HG03095 (cell line): ENCODE results near the gene PRR30.

Experiments
- ATAC-seq: cut with Tn5 transposase; IDR thresholded peaks from one replicate; pipeline ENCODE4 v1.9.1; 2021; ENCODE audit warnings: moderate library complexity; ENCODE audit not compliant: unreplicated experiment

The PRR30 gene

GRCh38 chr2:27099334-27099955 lies 39.8 kb downstream of the PRR30 start:
- ATAC-seq, result no peak

- no peak for ATAC-seq
Measured at GRCh38 chr2:27097341-27097740, 41.9 kb downstream of the PRR30 start.

GRCh38 chr2:27096748-27097297 lies 42.4 kb downstream of the PRR30 start:
- no peak for ATAC-seq

- no peak for ATAC-seq
Measured at GRCh38 chr2:27095745-27096651, 43.2 kb downstream of the PRR30 start.

DNA sequence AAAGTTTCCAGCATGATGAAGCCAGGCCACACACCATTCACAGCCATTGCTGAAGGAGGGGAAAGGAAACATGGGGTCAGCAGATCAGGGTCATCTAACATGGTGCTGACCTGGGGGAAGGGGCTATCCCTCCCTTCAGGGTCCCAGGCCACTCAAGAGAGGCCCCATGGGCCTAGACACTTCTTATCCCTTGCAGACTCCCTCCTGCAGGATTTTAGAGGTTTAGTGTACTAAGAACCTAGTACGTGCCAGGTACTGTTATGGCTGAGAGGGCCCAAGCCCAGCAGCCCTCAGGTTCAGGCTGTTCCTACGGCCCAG lies 43.8 kb downstream of the PRR30 start:
- no peak for ATAC-seq

DNA sequence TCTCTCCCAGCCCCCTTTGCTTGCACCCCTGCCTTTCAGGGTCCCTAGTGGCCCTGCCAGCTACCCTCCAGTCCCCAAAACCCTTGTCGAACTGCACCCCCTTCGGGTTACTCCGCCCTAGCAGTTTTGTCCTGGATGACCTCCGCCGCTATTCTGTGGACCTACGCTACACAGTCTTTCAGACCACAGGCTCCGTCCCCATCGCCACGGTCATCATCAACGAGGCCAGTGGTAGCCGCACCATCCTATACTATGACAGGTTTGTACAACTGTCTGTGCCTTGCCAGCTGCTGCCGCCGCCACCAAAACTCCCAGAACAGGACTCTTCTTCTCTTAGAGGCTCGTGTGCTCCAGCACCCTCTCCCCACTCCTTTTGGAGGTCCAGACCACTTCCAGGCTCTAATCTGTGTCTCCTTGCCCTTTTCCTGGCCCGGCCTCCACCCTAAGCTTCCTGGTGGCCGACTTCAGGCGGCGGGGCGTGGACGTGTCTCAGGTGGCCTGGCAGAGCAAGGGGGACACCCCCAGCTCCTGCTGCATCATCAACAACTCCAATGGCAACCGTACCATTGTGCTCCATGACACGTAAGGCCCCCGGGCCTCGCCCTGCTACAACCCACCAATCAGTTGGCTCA lies 44.7 kb downstream of the PRR30 start:
- no peak for ATAC-seq

DNA sequence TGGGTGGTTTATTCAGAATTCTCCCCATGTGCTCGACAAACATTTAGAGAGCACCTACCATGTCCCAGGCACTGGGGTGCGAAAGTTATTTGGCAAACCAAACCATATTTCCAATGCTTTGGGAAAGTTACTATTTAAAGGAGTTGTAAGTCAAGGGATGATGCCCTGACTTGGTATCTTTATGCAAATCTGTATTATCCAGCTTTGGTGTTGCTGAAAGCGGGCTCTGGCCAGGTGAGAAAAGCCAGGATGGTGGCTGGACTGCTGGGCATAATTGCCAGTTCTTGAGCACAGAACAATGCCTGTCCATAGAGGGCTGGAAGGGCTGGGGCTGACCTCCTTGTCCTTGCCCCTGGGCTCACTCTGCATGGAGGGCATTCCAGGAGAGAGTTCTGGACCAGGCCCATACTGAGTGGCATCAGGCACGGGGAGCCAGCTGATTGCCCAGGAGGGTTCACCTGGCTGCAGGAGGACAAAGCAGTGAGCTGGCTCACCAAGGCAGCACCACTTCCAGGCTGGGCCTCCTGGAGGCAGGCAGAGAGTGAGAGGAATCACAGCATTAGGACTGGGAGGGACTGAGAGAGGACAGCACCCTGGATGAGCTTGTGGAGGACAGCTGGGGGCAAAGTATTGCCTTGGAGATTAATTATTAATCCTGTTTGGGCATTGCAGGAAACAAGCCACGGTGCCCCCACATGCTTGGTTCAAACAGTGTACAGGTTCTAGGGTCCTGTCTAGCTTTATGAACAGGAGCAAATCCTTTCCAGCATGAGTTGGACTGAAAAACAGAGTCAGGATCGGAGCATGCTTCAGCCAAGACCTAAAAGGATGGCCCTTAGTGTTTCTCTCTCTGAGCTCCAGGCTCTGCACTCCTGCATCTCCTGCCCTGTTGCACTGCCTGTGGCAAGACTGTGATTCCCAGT lies 45.5 kb downstream of the PRR30 start:
- no peak for ATAC-seq

DNA sequence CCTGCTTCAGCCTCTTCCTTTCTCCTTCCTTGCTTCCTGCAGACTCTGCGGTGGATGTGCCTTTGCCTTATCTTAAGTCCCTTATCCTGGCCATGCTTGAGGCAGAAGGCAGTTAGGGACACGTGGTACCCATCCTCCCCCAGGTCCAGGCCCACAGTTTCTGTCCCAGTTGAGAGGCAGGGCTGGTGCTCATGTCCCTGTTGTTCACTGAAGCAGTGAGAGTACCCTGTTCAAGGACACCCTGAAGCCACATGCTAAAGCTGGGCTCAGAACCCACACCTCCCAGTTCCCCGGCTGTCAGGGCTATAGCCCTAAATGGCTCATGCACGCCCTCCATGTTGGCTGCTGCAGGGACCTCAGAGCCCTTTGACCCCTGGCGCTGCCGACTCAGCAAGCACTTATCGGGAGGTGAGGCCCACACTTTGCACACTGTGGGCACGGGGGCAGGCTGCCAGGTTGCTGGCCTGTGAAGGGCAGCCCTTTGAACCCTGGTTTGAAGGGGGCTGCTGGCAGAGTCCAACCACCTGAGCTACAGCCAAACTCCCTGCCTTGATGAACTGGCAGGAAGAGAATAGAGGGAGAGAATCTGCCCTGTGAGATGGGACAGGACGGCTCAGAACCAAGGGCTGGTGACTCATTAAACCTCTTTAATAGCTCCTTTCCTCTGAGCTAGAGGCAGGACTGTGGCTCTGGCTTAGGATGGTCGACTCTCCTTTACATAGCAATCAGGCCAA lies 46.3 kb downstream of the PRR30 start:
- no peak for ATAC-seq

- no peak for ATAC-seq
Measured at GRCh38 chr2:27091746-27092695, 47.2 kb downstream of the PRR30 start.

DNA sequence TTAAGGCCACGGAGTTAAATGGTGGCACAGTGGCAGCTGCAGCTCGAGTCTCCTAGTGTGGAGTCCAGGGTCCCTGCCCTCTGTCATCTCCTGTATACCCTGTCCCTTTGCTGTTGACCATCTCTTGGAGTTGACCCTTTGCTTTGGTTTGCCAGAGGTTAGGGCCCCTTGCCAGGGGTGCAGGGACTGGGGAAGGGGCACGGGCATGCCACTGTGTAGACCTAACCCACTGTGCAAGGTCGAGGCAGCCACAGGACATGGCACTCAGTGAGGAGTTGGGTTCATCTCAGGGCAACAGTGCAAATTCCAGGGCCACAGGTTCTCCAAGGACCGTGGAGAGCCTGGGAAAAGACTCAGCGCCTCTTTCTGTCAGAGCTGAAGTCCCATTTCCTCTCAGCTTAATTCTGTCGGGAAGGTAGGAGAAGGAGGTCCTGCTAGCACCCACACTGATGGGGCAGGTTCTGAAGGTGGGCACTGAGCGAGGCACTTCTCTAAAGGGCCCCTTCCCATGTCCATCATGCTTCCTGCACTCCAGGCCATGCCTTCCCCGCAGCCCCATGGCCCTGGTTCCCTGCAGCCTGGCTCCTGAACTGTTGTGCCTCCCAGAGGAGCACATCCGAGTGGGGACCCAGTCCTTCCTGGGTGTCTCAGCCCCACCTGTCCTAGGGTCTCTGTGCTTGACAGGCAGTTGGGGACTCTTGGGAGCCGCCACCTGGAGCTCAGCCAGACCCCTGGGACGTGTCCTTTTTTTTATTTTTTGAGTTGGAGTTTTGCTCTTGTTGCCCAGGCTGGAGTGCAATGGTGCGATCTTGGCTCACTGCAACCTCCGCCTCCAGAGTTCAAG lies 49.9 kb downstream of the PRR30 start:
- ATAC-seq, result no peak

DNA sequence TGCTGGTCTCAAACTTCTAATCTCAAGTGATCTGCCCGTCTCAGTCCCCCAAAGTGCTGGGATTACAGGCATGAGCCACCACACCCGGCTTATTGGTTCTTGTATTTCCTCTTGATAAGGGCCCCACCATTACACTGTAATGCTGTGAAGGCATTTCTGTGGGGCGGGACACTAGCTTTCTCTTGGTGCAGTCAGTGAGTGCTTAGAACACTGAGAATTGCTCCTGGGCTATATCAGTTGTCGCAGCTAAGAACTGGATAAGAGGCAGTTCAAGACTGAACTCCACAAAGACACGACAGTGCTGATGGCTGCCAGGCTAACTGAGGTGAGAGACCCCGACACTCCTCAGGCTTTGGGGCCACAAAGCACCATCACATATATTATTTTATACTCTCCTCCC lies 50.6 kb downstream of the PRR30 start:
- no peak for ATAC-seq

- ATAC-seq, result no peak
Measured at GRCh38 chr2:27087823-27088410, 51.3 kb downstream of the PRR30 start.
